NCI-H2227 treated with DMSO at 0.1 percent for 48 hours (cell line): ENCODE measurements around the gene GFOD2.

ENCODE experiments used
- DNase-seq: peaks from one replicate; lab custom pipeline; 2025; lab: John Stamatoyannopoulos, UW

Gene GFOD2

DNA sequence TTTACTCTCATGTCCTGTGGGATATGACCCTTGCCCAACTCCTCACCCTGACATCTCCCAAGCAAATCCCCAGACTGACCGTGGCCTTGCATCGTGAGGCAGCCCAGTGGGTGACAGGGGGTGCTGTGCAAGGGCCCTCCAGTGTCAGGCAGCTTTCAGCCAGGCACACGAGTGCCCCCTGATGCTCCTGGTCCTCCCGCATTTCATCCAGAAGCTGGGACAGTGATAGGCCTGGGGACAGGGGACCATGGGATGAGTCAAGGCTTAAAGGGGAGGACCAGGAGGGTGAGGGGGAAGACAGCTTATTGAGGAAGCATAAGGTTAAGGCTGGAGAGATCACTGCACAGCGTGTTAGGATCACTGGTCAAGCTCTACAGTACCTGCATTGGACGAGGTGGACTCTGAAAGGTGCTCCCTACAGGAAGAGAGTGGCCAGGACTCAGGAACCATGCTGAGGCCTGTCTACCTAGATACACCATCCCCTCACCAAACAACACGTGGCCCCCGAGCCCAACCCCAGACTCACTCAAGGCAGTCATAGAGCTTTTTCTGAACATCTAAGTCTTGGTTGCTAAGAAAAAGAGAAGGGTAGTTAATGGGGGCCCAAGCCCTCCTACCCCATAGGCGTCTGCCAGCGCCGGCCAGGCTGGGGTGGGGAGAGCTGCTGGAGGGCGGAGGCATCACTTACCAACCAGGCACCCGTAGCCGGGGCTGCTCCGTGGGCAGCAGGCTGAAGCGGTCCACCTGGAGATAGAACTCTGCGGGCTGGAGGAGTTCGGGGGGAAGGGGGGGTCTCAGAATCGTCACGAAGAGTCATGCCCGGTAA is 60.1 kb downstream of the GFOD2 start:
- DNase-seq, result no peak

DNA sequence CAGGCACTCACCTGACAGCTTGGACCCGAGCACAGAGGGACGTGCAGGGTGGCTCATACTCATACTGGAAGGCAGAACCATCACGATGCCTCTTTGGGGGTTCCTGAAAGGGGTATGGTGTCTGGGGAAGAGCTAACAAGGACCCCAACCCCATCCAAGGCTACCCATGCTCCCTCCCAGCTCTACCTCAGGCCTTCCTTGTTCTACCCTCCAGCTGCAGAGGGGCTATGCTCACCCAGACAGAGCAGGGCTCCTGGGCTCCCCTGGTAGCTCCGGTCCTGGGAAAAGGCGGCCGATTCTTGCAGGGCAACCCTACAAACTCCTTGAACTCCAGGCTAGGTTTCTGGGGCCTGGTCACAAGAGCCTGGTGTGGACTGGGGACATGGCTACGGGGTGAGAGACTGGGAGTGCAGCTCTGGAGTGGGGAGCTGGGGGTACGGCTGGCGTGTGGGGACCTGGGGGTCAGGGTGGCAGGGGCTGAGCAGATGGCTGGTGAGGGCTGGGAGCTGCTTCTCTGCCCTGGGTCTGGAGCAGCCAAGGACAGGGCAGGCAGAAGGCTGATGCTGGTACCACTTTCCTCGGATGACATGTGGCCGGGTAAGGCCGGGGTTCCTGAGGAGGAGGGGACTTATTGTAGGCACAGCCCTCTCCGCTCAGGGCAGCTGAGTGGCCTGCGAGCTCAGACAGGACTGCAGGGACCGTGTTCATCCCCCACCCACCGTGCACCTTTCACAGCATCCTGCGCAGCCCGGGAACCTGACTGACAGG is 61.2 kb downstream of the GFOD2 start:
- DNase-seq, result no peak

- no peak for DNase-seq
Measured at GRCh38 chr16:67657017-67657608, 62.0 kb downstream of the GFOD2 start.

- DNase-seq, result no peak
Measured at GRCh38 chr16:67656344-67657016, 62.6 kb downstream of the GFOD2 start.

DNA sequence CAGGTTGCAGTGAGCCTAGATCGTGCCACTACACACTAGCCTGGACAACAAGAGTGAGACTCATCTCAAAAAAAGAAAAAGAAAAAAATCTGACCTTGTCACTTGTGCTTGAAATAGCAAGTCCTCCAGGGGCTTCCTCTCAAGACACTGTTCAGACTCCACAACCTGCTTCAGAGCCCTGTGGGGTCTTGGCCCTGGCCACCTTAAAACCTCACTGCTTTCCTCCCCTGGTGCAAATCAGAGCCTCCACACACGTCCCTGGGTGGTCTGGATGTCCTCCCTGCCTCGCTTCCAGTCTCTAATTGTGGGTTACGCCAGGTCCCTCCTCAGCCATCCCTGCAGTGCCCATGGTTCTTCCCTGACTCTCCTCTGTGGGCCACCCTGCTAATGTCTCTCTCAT is 63.8 kb downstream of the GFOD2 start:
- DNase-seq, result no peak

DNA sequence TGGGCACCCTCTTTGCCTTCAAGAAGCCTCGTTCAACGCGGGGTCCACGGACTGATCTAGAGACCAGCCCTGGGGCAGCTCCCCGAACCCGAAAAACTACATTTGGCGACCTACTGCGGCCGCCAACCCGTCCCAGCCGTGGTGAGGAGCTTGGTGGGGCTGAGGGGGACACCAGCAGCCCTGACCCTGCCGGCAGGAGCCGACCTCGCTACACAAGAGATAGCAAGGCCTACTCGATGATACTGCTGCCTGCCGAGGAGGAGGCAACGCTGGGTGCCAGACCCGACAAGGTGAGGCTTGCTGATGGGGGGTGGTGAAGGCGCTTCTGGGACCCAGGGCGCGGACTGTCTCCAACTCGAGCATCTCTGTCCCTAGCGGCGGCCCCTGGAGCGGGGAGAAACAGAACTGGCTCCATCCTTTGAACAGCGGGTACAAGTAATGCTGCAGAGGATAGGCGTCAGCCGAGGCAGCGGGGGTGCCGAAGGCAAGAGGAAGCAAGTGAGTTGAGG is 64.7 kb downstream of the GFOD2 start:
- DNase-seq, result no peak

- DNase-seq, result no peak
Measured at GRCh38 chr16:67653789-67654402, 65.2 kb downstream of the GFOD2 start.

DNA sequence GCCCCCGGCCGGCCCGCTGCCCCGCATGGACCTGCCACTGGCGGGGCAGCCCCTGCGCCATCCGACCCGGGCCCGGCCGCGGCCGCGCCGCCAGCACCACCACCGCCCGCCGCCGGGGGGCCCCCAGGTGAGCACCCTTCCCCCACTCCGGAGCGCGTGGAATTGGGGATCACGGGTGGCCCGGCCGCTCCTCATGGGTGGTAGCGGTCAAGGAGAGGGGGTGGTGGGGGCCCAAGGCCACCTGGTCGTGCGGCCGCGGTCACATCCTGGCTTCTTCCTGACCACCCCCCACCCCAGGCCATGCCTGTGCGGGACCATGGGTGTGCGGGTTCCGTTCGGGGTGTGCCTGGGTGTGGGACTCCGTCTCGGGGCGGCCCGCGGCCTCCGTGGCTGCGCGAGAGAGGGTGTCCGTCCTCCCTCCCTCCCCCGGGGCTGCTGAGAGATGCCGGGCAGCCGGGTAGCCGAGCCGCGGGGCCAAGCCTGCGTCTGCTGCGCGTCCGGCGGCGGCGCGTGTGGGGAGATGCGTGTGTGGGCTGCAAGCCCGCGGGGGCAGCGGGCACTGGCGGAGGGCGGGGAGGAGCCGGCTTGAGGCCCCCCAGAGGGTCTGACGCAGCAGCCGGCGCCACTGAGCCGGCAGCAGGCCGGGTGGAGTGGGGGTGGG is 65.9 kb downstream of the GFOD2 start:
- DNase-seq, result peak; percentile 31

DNA sequence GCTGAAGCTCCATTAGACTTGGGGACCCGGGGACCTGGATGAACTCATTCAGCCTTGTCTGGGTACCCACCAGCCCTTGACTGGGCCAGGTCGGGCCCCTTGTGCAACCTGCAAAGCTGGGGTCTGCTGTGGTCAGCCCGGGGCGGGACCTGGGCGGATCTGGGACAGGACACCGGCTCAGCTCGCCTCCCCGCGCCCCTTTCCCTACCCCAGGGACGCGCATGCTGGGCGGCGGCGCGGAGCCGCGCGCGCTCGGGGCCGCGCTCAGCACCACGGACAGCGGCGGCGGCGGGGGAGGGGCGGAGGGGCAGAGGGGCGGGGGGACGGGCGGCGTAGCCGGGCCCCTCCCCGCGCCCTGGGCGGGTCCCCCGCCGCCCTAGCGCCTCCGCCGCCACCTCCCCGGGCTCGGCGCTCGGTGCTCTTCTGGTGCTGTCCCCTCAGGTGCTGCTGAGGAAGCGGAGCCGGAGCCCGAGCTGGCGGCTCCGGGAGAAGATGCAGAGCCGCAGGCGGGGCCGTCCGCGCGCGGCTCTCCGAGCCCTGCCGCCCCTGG is 66.5 kb downstream of the GFOD2 start:
- no peak for DNase-seq

DNA sequence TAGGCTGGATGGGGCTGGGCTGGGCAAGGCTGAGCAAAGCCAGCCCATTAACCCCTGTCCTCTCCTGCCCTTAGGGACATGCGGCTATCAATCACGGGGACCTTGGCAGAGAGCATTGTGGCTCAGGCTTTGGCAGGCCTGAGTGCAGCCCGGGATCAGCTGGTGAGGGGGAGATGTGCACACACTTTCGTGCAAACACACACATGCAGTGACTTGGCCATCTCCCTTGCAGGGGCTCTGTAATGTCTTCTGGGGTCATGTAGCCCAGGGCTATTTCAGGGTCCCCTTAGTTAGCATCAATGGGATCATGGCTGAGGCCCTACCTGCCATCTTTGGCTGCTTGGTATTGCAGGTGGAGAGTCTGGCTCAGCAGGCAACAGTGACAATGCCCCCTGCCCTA is 67.3 kb downstream of the GFOD2 start:
- no peak for DNase-seq

GRCh38 chr16:67651039-67651438 is 68.1 kb downstream of the GFOD2 start:
- DNase-seq, result no peak

DNA sequence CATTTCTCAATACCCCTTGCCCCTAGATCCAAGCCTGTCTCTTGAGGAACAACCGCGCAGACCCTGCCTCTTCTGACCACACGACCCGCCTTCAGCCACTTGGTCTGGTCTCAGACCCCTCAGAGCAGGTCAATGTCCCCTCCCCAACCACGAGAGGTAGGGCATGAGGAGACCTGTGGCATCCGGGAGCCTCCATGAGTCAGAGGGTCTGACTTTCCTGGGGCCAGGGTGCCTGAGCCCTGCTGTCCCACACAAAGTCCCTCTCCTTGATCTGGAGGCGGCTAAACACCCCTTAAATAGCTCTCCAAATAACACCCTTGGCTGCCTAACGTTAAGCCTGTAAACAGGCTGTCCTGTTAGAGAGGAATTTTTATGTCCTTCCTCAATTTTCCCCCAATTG is 69.1 kb downstream of the GFOD2 start:
- DNase-seq, result no peak

DNA sequence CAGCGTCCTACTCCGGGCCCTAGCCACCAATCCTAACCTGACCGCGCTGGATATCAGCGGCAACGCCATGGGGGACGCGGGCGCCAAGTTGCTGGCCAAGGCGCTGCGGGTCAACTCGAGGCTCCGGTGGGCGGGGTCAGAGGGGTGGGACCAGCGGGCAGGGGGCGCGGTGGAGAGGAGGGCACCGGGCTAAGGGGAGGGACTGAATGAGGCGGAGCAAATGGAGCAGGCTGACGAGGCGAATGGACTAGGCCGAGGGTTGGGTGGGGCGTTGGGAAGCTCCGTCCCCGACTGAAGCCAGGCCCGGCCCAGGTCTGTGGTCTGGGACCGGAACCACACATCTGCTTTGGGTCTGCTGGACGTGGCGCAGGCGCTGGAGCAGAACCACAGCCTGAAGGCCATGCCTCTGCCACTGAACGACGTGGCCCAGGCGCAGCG is 69.6 kb downstream of the GFOD2 start:
- DNase-seq, result no peak

DNA sequence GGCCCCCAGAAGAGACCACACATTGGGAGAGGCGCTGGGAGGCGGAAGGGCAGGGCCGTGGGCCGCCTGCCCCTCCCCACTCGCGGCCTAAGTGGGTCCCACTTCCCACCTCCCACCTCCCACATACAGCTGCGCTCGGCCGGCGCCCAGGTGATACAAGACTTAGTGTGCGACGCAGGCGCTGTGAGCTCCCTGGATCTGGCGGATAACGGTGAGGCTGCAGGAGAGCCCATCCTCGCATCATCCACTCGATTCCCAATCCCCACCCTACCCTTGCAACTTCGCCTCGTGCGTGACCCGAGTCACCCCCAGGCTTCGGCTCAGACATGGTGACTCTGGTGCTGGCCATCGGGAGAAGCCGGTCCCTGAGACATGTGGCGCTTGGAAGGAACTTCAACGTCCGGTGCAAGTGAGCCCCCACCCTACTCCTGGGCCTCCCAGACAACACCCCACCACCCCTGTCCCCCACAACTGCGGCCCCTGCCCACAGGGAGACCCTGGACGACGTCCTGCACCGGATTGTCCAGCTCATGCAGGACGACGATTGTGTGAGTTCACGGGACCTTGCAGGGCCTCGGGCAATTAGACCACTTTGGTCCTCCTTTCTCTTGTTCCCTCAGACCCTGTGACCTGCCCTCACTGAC is 70.2 kb downstream of the GFOD2 start:
- DNase-seq, result no peak

DNA sequence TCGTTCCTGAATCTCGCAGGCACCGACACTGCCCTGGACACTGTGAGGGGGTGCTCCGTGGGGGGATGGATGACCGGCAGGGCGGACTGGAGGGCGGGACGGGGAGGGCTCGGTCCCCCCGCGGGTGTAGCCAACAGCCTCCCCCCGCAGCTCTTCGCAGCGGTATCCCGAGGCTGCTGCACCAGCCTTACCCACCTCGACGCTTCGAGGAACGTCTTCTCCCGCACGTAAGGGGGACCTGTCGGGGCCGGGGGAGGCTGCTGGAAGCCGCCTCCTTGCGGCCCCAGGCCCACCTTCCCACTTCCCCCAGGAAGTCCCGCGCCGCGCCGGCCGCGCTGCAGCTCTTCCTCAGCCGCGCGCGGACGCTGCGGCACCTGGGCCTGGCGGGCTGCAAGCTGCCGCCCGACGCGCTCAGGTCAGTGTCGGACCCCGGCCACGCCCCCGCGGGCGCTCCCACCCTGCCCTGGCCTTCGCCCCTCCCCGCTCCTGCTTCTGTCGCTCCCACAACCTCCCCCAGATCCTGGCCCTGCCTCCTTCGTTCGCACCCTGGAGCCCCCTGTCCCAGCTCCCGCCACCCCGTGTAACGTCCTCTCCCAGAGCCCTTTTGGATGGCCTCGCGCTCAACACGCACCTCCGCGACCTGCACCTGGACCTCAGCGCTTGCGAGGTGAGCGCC is 70.9 kb downstream of the GFOD2 start:
- no peak for DNase-seq

GRCh38 chr16:67647681-67648080 is 71.4 kb downstream of the GFOD2 start:
- no peak for DNase-seq

GRCh38 chr16:67647111-67647651 is 71.9 kb downstream of the GFOD2 start:
- no peak for DNase-seq

DNA sequence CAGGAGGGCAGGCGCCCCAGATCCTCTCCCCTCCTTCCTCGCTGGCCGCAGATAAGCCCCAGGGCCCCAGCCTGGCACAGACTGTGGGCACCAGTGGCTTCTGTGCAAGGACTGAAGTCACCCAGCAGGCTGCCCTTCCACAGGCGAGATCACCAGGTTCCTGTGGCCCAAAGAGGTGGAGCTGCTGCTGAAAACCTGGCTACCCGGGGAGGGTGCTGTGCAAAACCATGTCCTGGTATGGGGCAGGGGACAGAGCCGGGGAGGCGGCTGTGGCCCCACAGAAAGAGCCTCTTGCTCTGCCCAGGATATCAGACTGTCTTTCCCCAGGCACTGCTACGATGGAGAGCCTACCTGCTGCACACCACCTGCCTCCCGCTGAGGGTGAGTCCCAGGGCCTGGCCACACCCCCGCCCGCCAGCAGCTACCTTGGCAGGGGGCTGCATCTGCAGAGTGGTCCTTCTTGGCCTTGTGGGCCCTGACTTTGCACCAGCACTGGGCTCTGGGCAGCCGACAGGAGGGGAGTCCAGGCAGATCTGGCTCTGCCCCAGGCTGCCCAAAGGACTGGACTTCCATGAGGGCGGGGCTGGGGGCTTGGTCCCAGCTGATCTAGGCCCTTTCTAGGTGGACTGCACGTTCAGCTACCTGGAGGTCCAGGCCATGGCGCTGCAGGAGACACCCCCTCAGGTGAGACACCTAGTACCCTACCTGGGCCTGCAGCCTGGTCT is 73.6 kb downstream of the GFOD2 start:
- DNase-seq, result no peak

DNA sequence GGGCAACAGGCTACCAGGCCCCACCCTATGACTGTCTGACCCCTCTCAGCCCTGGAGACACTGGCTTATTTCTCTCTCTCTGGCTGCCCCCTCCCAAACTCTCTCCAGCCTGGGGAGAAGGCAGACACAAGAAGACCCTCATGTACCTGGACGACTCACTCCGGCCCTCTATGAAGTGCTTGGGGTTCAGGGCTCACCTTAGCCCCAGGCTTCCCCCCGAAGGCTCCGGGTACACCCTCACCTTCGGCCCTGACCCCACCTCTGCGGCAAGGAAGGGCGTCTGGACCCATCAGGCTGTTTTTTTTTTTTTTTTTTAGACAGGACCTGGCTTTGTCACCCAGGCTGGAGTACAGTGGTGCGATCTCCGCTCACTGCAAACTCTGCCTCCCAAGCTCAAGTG is 75.1 kb downstream of the GFOD2 start:
- no peak for DNase-seq
